NT2/D1 (cell line): ENCODE data around the gene FABP1.

Experiments used
- SUZ12 ChIP-seq: IDR thresholded peaks from 2 replicates; pipeline ENCODE4 v1.6.1; 2011; ENCODE audit not compliant: insufficient read length, insufficient read depth; ENCODE audit errors: extremely low read depth
- YY1 ChIP-seq: IDR thresholded peaks from 2 replicates; pipeline ENCODE4 v1.6.1; 2011; ENCODE audit not compliant: insufficient read length, insufficient read depth
- ZNF274 ChIP-seq: IDR thresholded peaks from 2 replicates; pipeline ENCODE4 v1.6.1; 2011; ENCODE audit warnings: mild to moderate bottlenecking, low read depth, low read length

DNA sequence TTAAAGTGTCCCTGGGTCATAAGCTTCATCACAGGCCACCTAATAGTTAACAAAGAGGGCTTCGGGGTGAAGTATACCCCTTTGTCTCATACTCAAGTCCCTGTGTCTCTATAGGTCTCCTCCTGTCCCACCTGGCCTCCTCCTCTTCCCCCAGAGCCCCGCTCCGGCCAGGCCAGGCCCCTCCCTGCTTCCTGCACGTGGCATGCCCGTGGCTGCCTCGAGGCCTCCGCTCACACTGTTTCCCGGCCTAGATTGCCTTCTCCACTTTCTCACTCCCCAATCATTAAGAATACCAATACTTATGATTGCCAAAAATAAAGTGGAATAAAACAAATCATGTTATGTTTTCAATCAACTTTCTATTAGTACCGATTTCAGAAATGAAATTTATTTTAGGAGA, 41.5 kb downstream of the FABP1 start:
- TF ChIP-seq YY1 (no peak), ZNF274 (no peak), SUZ12 (no peak)
